ENCODE measurements around the gene FAT4. TPM values are rescaled to one million over a fixed set of nuclear protein-coding genes. Genes with fewer than 3 reads are reported as not detected.

Gene FAT4
- 11.8 TPM for total RNA-seq (2021; ENCODE audit: unreplicated experiment)
- polyA plus RNA-seq (2012; ENCODE audit: insufficient read length): 4.3 TPM
- percentile 78 among the genes with signal in this experiment for Bru-seq, nascent RNA
- BruChase-seq, experiment 1, labeled RNA remaining after a 2-hour chase: percentile 71 among the genes with signal in this experiment
- percentile 73 among the genes with signal in this experiment for BruChase-seq, experiment 2, labeled RNA remaining after a 6-hour chase
- long read RNA-seq, partial matches to known transcripts: 7 of 14 reads
- long read RNA-seq, other reads (novel, unspliced or antisense): 7 of 14 reads

GRCh38 chr4:125314676-125315575 lies at the start of gene FAT4:
Gene FAT4, plus strand, starts transcription at chr4:125314955. Its CDS starts 1,457 bp downstream, at chr4:125316412.
- in situ Hi-C loops (cut with HindIII; ENCODE audit: low pct_unique_long_range_greater_than_20kb, low sequenced_read_pairs) (no loop called here), intact Hi-C loops (cut with micrococcal nuclease; ENCODE audit: unreplicated experiment) (loop anchor here (5.0 to 10.0 kb wide), 3 partner anchors 207 to 1290 kb away; no protein-coding TSS in a partner anchor)
- TSS peak; percentile 68 for BruUV-seq (replicated peaks)
- Histone ChIP-seq H3K9me3 (ENCODE audit: control insufficient read depth, insufficient read depth, low read depth, low read length) (no peaks in the 10 kb centered on the region), H3K27ac (ENCODE audit: low read length) (peak within 1 kb of the TSS; percentile 76), H3K27me3 (ENCODE audit: control insufficient read depth, insufficient read depth, low read length) (no peaks in the 10 kb centered on the region), H3K4me3 (ENCODE audit: low read depth in 2 of 2, low read length in 2 of 2) (peak within 1 kb of the TSS; percentile 54 to 78), H3K36me3 (ENCODE audit: control insufficient read depth, insufficient read depth, low read length) (no peaks in the 10 kb centered on the region; the same call in 1 of the 2 replicates), H3K4me1 (ENCODE audit: control insufficient read depth, insufficient read depth, low read length) (peaks cover 18% of the 10 kb centered on the region)
- ChIA-PET POLR2A (interaction anchor here (0.7 kb wide), 1 partner anchor 493 kb away, joined by 11 read pairs; no protein-coding TSS in a partner anchor), CTCF (interaction anchor here (0.6 to 1.0 kb wide), 6 partner anchors 123 to 1533 kb away, joined by 3 to 10 read pairs (median 5); no protein-coding TSS in a partner anchor)
- peak; percentile 88 for ATAC-seq
- DNase-seq (ENCODE audit: low read depth, low spot score): no peak
- TF ChIP-seq TCF7L2 (IDR thresholded peaks at IDR 0.05; ENCODE audit: low read depth, low read length) (no peak), SIN3A (IDR thresholded peaks at IDR 0.05; ENCODE audit: borderline replicate concordance, insufficient read depth, low read depth, low read length) (0 out of 2 replicates have a peak, but pooled peaks have one; percentile 41)
- TF ChIP-seq, protein P1, sequence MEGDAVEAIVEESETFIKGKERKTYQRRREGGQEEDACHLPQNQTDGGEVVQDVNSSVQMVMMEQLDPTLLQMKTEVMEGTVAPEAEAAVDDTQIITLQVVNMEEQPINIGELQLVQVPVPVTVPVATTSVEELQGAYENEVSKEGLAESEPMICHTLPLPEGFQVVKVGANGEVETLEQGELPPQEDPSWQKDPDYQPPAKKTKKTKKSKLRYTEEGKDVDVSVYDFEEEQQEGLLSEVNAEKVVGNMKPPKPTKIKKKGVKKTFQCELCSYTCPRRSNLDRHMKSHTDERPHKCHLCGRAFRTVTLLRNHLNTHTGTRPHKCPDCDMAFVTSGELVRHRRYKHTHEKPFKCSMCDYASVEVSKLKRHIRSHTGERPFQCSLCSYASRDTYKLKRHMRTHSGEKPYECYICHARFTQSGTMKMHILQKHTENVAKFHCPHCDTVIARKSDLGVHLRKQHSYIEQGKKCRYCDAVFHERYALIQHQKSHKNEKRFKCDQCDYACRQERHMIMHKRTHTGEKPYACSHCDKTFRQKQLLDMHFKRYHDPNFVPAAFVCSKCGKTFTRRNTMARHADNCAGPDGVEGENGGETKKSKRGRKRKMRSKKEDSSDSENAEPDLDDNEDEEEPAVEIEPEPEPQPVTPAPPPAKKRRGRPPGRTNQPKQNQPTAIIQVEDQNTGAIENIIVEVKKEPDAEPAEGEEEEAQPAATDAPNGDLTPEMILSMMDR (IDR thresholded peaks at IDR 0.05): no peak

DNA sequence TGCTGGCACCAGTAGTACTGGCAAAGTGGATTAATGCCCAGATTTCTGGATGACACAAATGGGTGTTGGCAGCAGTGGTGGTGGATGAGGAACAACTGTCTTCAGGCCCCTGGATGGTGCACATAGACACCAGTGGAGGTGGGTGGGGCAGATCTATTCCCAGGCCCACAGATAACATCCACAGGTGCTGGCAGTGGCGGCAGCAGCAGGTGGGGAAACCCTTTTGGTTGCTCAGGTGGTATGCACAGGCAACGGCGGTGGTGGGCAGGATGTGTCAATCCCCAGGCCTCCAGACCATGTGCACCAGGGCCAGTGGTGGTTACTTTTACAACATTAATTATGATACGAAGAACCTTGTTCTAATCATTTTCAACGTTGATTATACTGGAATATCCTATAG lies 48.9 kb upstream of the FAT4 start:
- TF ChIP-seq SIN3A (IDR thresholded peaks at IDR 0.05; ENCODE audit: borderline replicate concordance, insufficient read depth, low read depth, low read length) (no peak), TCF7L2 (IDR thresholded peaks at IDR 0.05; ENCODE audit: low read depth, low read length) (no peak), POLR2AphosphoS5 (IDR thresholded peaks at IDR 0.05; ENCODE audit: low read depth, low read length) (no peak)
- TF ChIP-seq, protein P1 (IDR thresholded peaks at IDR 0.05): no peak
- TF ChIP-seq, protein P2, sequence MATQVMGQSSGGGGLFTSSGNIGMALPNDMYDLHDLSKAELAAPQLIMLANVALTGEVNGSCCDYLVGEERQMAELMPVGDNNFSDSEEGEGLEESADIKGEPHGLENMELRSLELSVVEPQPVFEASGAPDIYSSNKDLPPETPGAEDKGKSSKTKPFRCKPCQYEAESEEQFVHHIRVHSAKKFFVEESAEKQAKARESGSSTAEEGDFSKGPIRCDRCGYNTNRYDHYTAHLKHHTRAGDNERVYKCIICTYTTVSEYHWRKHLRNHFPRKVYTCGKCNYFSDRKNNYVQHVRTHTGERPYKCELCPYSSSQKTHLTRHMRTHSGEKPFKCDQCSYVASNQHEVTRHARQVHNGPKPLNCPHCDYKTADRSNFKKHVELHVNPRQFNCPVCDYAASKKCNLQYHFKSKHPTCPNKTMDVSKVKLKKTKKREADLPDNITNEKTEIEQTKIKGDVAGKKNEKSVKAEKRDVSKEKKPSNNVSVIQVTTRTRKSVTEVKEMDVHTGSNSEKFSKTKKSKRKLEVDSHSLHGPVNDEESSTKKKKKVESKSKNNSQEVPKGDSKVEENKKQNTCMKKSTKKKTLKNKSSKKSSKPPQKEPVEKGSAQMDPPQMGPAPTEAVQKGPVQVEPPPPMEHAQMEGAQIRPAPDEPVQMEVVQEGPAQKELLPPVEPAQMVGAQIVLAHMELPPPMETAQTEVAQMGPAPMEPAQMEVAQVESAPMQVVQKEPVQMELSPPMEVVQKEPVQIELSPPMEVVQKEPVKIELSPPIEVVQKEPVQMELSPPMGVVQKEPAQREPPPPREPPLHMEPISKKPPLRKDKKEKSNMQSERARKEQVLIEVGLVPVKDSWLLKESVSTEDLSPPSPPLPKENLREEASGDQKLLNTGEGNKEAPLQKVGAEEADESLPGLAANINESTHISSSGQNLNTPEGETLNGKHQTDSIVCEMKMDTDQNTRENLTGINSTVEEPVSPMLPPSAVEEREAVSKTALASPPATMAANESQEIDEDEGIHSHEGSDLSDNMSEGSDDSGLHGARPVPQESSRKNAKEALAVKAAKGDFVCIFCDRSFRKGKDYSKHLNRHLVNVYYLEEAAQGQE (IDR thresholded peaks at IDR 0.05; ENCODE audit: insufficient read depth in 1 of 2, low read depth in 2 of 2, low read length in 1 of 2): no peak
- BruUV-seq (replicated peaks): no TSS peak
- intact Hi-C loops (cut with micrococcal nuclease; ENCODE audit: unreplicated experiment) (no loop called here), in situ Hi-C loops (cut with HindIII; ENCODE audit: low pct_unique_long_range_greater_than_20kb, low sequenced_read_pairs) (no loop called here)
- Histone ChIP-seq H3K9me3 (ENCODE audit: control insufficient read depth, insufficient read depth, low read depth, low read length) (no peaks in the 10 kb centered on the region), H3K4me3 (ENCODE audit: low read depth in 2 of 2, low read length in 2 of 2) (no peak overlapping the region), H3K36me3 (ENCODE audit: control insufficient read depth, insufficient read depth, low read length) (no peaks in the 10 kb centered on the region), H3K4me1 (ENCODE audit: control insufficient read depth, insufficient read depth, low read length) (no peaks in the 10 kb centered on the region), H3K27ac (ENCODE audit: low read length) (no peak overlapping the region), H3K27me3 (ENCODE audit: control insufficient read depth, insufficient read depth, low read length) (no peaks in the 10 kb centered on the region)
- POLR2A ChIA-PET: no interaction called here
- ATAC-seq (no peak), DNase-seq (ENCODE audit: low read depth, low spot score) (no peak)
- CTCF ChIA-PET: no interaction called here

All from Panc1 (cell line).